H1 (cell line): ENCODE data around the gene GUCY1A2.

Source experiments
- BACH1 ChIP-seq: IDR thresholded peaks from 2 replicates; pipeline ENCODE4 v1.6.1; 2012; ENCODE audit warnings: low read length, improper control_type of control experiment
- GABPA ChIP-seq: IDR thresholded peaks from 2 replicates; pipeline ENCODE4 v1.6.1; 2011; ENCODE audit warnings: mild to moderate bottlenecking, low read length, moderate library complexity, borderline replicate concordance; ENCODE audit not compliant: insufficient read depth
- NRF1 ChIP-seq: IDR thresholded peaks from 2 replicates; pipeline ENCODE4 v1.6.1; 2011; ENCODE audit warnings: mild to moderate bottlenecking, low read depth, low read length, improper control_type of control experiment
- POLR2A ChIP-seq, 2 experiments: IDR thresholded peaks; 1 replicate in 1 of 2; 2 replicates in 1 of 2; pipeline ENCODE4 v1.6.1; 2011; ENCODE audit warnings: low read depth in 2 of 2, low read length in 2 of 2, mild to moderate bottlenecking in 2 of 2; ENCODE audit errors: control extremely low read depth in 1 of 2
- RBBP5 ChIP-seq: IDR thresholded peaks from 2 replicates; pipeline ENCODE4 v1.7.1; 2012; ENCODE audit warnings: low read depth, mild to moderate bottlenecking, inconsistent platforms, low read length, moderate library complexity, borderline replicate concordance
- SP1 ChIP-seq: IDR thresholded peaks from 2 replicates; pipeline ENCODE4 v1.6.1; 2011; ENCODE audit warnings: low read depth, low read length
- SRF ChIP-seq: IDR thresholded peaks from 2 replicates; pipeline ENCODE4 v1.6.1; 2011; ENCODE audit warnings: mild to moderate bottlenecking, low read depth, low read length, moderate library complexity
- SUZ12 ChIP-seq: fragments of 200-600 bp; sonication (generic); IDR thresholded peaks from 2 replicates; pipeline ENCODE4 v1.6.1; 2012; ENCODE audit warnings: mild to moderate bottlenecking, inconsistent platforms, low read length, moderate library complexity, mixed read lengths
- TAF1 ChIP-seq: IDR thresholded peaks from 2 replicates; pipeline ENCODE4 v1.6.1; 2011; ENCODE audit warnings: mild to moderate bottlenecking, low read depth, low read length
- USF2 ChIP-seq: IDR thresholded peaks from 2 replicates; pipeline ENCODE4 v1.6.1; 2011; ENCODE audit warnings: low read length, improper control_type of control experiment
- TF ChIP-seq, protein P1 (sequence below), 3 experiments: IDR thresholded peaks; 1 replicate in 2 of 3; 2 replicates in 1 of 3; pipeline versions ENCODE4 v1.5.1 to v1.6.1; 2011; ENCODE audit warnings: low read length in 3 of 3, mild to moderate bottlenecking in 3 of 3, inconsistent platforms in 2 of 3, low read depth in 1 of 3, moderate library complexity in 1 of 3; ENCODE audit not compliant: insufficient read depth in 1 of 3; ENCODE audit errors: control extremely low read depth in 1 of 3

DNA sequence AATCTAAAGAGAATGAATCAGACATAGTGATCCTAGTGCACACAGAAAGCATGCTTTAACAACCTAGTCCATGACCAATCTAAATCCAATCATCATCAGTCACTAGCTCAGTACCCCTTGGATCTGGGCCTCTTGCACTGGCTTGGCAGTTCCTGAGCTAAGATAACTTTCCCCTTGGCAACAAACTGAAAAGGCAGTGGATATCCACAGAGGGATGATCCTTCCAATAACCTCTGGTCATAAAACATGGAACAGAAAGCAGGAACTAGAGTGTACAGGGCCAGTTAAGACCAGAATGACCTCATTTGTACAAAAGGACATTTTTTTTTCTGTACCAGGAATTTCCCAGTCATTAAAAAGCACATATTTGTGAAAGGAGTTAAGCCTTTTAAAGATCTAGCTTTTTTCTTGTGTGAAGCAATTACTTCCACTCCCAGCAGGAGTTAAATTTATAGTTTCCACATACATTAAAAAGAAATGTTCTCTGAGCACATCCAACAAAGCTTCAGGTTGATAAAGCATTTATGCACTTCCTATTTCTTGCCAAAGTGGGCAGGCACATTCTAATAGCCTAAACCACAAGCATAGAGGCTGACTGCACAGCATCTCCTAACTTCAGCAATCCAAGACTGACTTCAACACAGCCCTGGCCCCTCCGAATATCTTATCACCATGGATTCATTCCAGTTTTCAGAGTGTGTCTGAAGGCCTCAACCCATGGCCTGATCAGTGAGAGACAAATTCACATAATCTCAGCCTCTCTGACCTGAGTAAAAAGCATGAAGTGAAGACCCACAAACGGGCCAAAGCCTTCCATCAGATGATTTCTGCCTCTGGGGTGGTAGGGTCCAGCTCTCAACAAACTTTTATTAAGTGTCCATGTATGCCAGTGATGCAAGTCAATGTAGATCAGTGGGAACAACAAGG lies 29.9 kb downstream of the GUCY1A2 start:
- no peak for TF ChIP-seq USF2
- no peak for TF ChIP-seq TAF1
- no peak for TF ChIP-seq RBBP5
- no peak for TF ChIP-seq SUZ12
- TF ChIP-seq SRF: no peak
- no peak for TF ChIP-seq BACH1
- TF ChIP-seq, protein P1, sequence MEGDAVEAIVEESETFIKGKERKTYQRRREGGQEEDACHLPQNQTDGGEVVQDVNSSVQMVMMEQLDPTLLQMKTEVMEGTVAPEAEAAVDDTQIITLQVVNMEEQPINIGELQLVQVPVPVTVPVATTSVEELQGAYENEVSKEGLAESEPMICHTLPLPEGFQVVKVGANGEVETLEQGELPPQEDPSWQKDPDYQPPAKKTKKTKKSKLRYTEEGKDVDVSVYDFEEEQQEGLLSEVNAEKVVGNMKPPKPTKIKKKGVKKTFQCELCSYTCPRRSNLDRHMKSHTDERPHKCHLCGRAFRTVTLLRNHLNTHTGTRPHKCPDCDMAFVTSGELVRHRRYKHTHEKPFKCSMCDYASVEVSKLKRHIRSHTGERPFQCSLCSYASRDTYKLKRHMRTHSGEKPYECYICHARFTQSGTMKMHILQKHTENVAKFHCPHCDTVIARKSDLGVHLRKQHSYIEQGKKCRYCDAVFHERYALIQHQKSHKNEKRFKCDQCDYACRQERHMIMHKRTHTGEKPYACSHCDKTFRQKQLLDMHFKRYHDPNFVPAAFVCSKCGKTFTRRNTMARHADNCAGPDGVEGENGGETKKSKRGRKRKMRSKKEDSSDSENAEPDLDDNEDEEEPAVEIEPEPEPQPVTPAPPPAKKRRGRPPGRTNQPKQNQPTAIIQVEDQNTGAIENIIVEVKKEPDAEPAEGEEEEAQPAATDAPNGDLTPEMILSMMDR (IDR thresholded peaks at IDR 0.05; ENCODE audit: control extremely low read depth in 1 of 3, insufficient read depth in 1 of 3, low read depth in 1 of 3, low read length in 3 of 3): no peak
- TF ChIP-seq POLR2A (IDR thresholded peaks at IDR 0.05; ENCODE audit: control extremely low read depth in 1 of 2, low read depth in 2 of 2, low read length in 2 of 2): no peak
- no peak for TF ChIP-seq SP1
- no peak for TF ChIP-seq NRF1
- TF ChIP-seq GABPA: no peak
